GM11168 (cell line): ENCODE results near the gene ZSCAN20.

ENCODE experiments used
- in situ Hi-C: fragments of 300-500 bp; cut with MboI; formaldehyde crosslinking; loops from one replicate; pipeline ENCODE4 v1.12.0; 2022; ENCODE audit warnings: low sequenced_read_pairs; ENCODE audit not compliant: unreplicated experiment

Gene ZSCAN20

DNA sequence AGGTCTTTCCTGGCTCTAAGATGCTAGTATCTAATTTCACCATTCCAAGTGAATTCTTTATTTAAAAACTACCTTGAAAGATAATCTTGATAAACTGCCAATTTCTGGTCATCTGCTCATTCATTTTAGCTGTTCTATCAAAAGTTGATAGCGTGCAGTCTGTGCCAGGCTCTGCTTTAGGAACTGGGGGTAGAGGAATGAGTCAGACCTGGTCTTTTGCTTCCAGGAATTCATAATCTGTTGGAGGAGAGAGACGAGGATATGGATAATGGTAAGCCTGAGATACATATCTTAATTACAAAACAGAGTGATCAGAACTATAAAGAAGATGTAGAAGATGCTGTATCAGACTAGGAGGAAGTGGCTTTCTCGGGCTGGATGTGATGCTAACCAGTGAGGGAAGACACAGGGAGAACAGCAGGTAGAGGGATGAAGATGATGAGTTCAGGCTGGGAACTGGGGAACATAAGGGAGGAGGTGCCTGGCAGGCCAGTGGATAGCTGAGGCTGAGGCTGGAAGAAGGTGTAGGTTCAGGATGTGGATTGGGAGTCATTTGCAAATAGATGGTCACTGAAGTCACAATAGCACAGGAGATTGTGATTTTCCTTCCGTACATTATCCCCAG, 29.3 kb upstream of the ZSCAN20 start:
- in situ Hi-C loops, result no loop called here

DNA sequence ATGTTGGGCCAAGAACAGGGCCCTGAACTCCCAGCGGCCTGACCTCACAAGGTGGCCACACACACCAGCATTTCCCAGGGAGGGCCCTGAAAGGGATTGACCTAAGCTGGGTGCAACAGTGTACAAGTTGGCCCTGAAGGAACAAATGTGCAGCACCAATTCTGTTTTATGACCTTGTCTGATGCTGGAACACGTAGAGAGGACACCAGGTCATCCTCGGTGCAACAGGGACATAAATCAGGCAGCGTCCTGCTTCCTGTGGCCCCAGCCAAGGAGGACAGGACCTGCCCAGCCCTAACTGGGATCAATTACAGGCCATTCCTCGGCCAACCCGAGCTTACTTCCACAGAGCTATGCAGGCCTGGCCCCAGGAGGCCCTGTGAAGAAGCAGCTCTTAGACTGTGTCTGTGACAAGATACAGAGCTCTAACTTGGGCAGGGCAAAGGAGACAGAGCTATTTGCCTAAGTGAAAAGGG, 28.7 kb upstream of the ZSCAN20 start:
- in situ Hi-C loops, result no loop called here

DNA sequence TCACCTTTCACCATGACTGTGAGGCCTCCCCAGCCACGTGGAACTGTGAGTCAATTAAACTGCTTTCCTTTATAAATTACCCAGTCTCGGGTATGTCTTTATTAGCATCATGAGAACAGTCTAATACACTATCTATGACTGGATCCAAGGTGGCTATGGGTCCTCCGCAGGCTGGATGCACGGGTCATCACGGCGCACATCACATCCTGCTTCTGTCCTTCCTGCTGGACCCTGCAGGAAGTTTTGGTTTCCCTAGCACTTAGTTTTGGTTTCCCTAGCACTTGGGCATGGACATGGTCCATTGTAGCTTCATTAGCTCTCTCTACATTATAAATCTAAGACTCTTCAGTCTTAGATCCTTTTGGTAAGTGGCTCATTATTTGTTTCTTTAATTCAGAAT, 27.3 kb upstream of the ZSCAN20 start:
- in situ Hi-C loops, result no loop called here

DNA sequence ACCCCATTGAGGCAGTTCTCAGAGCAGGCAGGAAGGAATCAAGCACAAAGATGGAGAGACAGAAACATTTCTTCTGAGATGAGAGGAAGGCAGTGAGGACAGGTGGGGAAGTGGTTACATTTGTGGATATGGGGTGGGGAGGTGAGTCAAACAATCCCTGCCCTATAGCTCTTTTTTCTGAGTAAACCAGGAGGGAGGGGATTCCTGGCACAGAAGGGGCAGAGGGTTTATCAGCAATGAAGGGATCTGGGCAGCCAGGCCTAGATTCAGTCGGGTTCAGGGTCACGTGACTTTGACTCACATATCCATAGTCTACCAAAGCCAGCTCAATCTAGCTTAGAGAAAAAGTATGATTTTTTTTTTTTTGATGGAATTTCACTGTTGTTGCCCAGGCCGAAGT, 25.9 kb upstream of the ZSCAN20 start:
- in situ Hi-C loops, result no loop called here

DNA sequence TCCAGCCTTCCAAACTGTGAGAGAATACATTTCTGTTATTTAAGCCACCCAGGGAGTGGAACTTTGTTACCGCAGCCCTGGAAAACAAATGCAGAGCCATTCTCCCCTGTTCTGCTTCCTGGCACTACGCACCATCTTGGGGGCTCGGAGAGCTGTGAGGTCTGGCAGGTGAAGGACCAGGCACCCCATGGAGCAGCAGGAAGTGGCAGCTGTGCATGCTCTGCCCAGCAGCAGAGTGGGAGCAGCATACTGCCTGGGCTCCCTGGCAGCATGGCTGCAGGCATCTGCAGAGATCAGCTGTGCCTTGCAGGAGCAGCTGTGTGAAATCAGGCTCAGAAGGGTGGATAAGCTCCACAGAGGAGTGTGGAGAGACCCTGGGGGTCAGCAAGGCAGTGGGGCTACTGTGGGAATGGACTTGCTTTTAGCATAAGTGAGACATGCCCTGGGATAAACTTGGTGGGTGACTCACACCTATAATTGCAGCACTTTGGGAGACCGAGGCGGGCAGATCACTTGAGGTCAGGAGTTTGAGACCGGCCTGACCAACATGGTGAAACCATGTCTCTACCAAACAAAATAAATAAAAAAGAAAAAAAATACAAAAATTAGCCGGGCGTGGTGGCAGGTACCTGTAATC, 17.7 kb upstream of the ZSCAN20 start:
- in situ Hi-C loops, result loop anchor here (25.0 kb wide), 1 partner anchor 167 kb away; no protein-coding TSS in a partner anchor

DNA sequence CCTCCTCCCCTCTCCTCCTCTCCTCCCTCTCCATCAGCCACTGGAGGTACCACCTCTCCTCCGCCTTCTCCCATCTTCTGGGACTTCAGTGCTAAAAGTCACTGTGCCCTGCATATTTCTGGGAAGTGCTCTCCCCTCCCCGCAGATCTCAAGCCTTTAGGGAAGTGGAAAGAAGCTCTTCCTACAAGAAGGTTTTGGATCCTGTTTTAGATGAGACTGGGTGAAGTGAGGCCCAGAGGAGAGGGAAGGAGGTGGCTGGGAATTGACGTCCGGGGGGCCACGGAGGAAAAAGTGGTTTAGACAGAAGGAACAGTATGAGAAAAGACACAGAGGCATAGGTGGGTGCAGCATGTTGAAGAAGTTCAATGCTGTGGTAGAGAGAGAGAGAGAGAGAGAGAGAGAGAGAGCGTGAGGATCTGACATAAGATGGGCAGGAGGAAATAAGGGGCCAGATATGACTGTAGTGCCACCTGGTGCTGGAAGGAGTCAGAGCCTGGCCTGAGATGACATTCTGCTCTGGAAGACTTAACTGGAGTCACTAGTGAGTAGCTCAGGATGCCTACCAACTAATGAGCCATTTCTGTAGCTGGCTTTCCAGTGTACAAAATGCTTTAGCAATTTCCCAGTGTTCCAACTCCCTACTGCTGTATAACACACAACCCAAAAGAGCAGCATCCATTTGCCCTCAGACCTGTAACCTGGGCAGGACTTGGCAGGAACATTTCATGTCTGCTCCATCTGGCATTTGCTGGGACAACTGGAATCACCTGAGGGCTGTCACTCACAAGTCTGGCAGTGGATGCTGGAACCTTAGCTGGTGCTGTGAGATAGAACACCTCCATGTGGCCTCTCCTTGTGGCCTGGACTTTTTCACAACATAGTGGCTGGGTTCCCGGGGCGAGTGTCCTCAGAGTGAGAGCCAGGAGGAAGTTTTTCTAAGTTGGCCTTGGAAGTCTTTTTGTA, 16.6 kb upstream of the ZSCAN20 start:
- in situ Hi-C loops, result loop anchor here (25.0 kb wide), 1 partner anchor 169 kb away; no protein-coding TSS in a partner anchor

DNA sequence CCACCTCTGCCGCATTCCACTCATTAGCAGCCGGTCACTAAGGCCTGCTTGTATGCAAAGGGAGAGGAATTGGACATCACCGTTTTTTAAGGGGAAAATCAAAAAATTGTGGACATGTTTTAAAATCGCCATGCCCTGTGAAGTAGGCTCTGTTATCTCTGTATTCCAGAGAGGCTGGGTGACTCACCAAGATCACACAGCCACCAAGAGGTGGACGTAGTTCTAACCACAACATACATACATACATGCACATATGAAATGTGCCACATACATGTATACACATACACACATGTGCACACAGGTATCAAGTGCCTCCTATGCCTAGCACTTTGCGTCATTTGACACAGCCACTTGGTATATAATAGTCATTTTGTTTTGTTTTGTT, 16.0 kb upstream of the ZSCAN20 start:
- in situ Hi-C loops, result loop anchor here (25.0 kb wide), 1 partner anchor 169 kb away; no protein-coding TSS in a partner anchor

DNA sequence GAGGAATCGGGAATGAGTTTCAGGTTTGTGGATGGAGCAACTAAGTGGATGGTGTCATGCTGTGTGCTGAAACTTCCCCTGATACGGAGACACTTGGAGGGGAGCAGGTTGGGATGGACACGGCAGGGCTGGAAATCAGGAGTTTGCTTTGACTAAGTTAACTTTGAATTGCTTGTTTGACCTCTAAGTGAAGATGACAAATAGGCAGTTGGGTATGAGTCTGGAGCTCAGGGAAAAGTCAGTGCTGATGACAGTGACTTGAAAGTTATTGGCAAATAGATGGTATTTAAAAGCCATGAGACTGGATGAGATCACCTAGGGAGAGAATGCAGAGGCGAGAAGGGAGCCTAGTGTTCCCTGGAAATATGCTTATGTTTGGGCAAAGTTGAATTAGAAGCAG, 12.8 kb upstream of the ZSCAN20 start:
- in situ Hi-C loops, result loop anchor here (25.0 kb wide), 1 partner anchor 172 kb away; no protein-coding TSS in a partner anchor

DNA sequence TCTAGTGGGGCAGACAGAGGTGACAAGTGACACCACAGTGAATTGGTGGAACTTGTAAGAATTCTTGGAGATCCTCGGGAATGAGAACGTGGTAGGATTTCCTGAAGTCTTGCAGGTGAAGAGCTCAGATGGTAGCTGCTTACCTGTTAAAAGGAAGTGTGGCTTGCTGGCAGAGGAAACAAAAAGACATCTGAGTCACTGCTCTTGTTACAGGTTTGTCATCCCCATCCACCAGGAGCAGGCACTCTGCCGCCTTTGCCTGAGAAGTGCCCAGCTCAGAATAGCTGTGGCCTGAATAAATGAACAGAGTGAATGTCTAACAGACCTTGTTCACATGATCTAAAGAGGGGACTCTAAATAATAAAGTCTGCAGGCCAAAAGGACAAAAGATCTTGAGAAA, 12.3 kb upstream of the ZSCAN20 start:
- in situ Hi-C loops, result loop anchor here (25.0 kb wide), 1 partner anchor 173 kb away; no protein-coding TSS in a partner anchor

DNA sequence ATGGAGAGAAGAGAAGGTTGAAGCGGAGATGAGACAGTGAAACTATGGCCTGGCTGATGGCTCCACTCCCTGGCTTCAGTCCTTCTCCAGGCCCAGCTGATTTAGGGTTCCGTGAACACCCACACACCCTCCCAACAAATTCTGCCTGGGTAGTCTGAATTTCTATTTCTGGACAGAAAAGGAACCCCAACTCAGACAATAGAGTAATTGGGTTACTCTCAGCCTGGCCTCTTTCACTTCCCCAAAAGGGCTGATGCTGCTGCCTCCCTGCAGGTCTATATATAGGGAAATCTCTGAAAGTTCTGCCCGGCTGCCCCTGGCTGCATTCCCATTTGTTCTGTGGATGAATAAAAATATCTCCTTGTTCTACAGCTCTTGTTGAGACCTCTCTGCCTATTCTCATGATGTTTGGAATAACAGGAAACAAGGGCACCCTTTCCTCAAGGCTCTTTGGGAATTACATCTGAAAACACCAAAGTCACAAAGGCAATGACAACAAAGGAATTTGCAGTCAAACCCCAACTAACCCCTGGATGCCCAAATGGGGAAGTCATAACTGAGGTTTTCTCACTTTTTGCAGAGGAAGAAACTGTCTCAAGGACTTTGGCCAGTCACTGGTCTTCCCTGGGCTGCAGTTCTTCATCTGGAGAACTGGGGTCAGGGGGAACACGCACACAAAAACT, 11.4 kb upstream of the ZSCAN20 start:
- in situ Hi-C loops, result loop anchor here (25.0 kb wide), 1 partner anchor 174 kb away; no protein-coding TSS in a partner anchor

DNA sequence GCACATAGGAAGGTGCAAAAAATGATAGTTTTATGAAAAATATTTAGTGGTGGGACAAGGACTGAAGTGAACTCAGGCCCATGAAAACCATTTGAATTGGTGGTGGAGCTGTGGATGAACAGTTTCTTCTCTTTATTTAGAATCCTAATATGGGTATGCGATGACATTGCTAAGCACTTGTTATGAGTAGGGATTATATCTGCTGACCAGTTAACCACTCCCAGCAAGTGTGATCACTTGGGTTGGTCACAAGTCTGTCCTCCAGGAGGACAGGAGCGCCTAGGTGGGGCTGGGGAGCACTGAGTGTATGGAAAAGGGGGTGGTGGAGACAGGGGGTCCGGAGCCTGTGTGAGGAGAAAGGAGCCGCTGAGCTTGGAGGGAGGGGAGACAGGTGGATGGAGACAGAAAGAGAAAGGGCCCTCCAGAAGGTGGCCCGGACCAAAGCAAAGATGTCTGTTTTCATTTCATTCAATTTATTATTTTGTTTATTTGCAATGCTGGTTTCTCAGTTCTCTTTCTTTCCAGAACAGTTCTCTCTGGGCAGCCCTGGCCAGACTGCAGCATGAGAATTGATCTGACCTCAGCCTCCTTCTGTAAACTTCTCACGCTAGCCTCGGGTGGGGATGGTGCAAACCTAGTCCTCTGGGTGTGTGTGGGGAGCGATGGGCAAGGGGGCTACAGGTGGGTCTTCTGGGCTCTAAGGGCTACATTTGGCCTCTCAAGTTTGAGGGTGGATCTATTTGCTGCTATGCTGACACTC, 9.9 kb upstream of the ZSCAN20 start:
- in situ Hi-C loops, result loop anchor here (25.0 kb wide), 1 partner anchor 175 kb away; no protein-coding TSS in a partner anchor

DNA sequence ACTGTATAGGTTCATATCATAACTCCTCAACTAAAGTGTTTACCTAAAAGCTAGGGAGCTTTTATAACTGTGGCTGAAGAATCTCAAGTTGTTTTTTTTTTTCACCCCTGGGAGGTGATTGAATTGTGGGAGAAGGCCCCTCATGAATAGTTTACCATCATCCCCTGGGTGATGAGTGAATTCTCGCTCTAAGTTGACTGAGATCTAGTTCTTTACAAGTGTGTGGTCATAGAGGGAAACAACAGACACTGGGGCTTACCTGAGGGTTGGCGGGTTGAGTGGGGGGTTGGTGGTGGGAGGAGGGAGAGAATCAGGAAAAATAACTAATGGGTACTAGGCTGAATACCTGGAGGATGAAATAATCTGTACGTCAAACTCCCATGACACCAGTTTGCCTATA, 7.9 kb upstream of the ZSCAN20 start:
- in situ Hi-C loops, result loop anchor here (25.0 kb wide), 1 partner anchor 177 kb away; no protein-coding TSS in a partner anchor

DNA sequence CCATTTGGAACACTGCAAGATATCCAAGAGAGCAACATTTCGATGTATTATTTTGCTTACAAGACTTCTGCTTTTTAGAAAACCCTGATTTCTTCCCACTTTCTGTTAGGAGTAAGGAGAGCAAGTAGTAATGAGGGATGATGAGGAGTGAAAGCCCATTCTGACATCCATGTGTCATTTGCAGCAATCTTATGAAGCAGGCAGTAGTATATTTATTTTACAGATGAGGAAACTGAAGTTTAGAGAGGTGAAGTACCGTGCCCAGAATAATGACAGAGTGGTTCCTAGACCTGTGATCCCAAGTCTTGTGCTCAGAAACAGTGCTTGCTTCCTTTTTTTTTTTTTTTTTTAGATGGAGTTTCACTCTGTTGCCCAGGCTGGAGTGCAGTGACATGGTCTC, 7.1 kb upstream of the ZSCAN20 start:
- in situ Hi-C loops, result loop anchor here (25.0 kb wide), 1 partner anchor 178 kb away; no protein-coding TSS in a partner anchor

DNA sequence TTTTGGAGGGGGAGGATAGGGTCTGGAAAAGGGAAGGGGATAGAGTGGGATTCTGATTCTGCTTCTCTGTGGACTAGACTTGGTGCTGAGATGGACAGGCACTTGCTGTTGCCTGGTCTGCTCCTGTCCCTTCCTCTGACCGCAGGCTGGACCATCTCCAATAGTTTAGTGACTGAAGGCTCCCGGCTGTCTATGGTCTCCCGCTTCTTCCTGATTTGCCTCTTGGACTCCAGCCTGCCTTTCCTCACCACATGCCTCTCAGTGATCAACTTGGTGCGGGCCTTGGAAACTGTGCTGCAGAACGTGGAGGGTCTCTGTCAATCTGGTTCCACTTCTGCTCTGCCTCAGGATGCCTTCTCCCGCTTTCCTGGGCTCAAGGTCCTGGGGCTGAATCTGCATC, 6.3 kb upstream of the ZSCAN20 start:
- in situ Hi-C loops, result loop anchor here (25.0 kb wide), 1 partner anchor 179 kb away; no protein-coding TSS in a partner anchor

DNA sequence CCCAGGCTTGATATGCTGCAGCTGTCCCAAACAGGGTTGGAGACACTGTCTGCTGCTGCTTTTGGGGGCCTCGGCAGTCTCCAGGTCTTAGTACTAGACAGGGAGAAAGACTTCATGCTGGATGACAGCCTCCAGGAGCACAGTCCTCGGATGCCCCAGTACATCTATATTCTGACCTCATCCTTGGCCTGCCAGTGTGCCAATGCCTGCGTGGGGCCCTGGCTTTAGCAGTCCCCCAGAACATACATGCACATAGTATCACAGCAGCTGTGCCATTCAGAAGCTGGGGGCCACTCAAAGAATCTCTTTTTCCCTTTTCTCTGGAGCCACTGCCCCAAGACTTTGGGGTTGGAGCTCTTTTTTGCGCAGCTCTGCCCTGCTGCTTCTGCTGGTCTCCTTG, 4.4 kb upstream of the ZSCAN20 start:
- in situ Hi-C loops, result loop anchor here (25.0 kb wide), 1 partner anchor 181 kb away; no protein-coding TSS in a partner anchor

DNA sequence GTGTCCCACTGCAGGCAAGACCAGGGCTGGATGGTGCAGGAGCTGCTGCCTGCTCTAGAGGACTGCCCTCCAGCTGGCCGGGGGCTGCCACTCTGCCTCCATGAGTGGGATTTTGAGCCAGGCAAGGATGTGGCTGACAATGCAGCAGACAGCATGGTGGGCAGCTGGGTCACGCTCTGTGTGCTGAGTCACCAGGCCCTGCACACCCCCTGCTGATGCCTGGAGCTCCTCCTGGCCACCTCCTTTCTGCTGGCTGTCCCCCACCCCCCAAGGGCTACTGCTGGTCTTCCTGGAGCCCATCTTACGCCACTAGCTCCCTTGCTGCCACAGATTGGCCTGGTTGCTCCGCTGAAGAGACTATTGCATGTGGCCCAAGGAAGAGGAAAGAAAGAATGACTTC, 3.9 kb upstream of the ZSCAN20 start:
- in situ Hi-C loops, result loop anchor here (25.0 kb wide), 1 partner anchor 181 kb away; no protein-coding TSS in a partner anchor

DNA sequence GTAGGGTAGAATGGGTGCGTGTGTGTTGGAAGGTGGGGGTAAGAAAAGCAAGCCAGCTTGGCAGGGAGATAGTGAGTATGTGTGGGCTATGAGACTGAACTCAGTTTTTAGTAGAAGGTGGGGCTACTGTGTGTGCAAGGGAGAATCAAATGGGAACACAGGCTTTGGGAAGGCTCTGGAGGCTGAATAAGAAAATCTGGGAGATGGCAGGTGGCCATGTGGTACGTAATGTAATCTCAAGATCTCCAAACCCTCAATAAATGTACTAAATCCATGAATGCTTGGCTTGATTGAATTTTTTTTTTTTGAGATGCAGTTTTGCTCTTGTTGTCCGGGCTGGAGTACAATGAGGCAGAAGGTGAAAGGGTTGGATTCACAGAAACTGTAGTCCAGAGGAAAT, 3.5 kb upstream of the ZSCAN20 start:
- in situ Hi-C loops, result loop anchor here (25.0 kb wide), 1 partner anchor 182 kb away; no protein-coding TSS in a partner anchor

DNA sequence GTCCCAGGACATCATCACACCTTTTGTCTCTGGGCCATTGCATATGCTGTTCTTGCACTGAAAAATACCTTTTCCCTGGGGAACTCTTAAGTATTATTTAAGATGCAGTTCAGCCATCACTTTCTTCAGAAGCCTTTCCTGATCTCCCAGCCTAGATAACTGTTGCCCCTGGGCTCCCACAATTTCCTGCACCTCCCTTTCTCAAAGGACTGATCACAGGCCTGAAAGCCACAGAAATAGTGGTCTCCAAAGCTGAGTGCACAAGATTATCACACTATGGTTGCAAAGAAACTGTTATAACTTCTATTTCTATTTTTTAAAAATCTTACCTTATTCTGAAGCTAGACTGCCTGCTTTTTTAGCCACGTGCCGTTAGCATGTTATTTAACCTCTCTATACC, 2.8 kb upstream of the ZSCAN20 start:
- in situ Hi-C loops, result loop anchor here (25.0 kb wide), 1 partner anchor 182 kb away; no protein-coding TSS in a partner anchor
